ENCODE results near the gene NCR3LG1. TPM values are rescaled to one million over a fixed set of nuclear protein-coding genes. Genes with fewer than 3 reads are reported as not detected.

NCR3LG1 gene
- total RNA-seq, 2 experiments from 2014 or later, result 7.7 to 23.0 TPM

DNA sequence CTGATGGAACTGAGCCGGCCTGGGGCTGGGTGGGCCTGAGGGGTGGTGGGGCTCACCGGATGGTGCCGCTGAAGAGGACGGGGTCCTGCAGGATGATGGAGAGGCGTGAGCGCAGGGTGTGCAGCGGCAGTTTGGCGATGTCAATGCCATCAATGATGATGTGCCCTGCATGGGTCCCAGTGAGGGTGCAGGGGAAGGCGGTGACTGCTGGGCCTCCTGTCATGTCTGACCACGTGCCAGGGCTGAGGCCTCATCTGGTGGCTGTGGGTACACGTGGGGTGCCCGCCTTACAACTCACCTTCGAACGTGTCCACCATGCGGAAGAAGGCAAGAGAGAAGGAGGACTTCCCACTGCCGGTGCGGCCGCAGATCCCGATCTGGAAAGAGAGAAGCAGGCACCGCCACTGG is 44.0 kb downstream of the NCR3LG1 start:
- DNase-seq (ENCODE audit: low spot score), result no peak
- Histone ChIP-seq H3K4me1 (ENCODE audit: insufficient read depth, low read length, poor library complexity, severe bottlenecking) (peaks cover 42% of the 10 kb centered on the region), H3K9me2 (ENCODE audit: insufficient read depth, low read length) (no peaks in the 10 kb centered on the region), H3K36me3 (ENCODE audit: insufficient read depth, low read length) (no peaks in the 10 kb centered on the region), H3K79me2 (ENCODE audit: insufficient read depth, low read depth, low read length) (no peaks in the 10 kb centered on the region), H3K4me2 (ENCODE audit: low read length) (no peak overlapping the region), H2AFZ (ENCODE audit: low read length) (no peak overlapping the region), H3K27ac (ENCODE audit: low read depth, low read length, poor library complexity, severe bottlenecking) (no peak overlapping the region), H3K9me3 (ENCODE audit: low read length) (no peaks in the 10 kb centered on the region), H4K20me1 (ENCODE audit: insufficient read depth, low read length) (no peaks in the 10 kb centered on the region), H3K4me3 (ENCODE audit: low read depth, low read length, poor library complexity, severe bottlenecking) (no peak overlapping the region)
- intact Hi-C loops (cut with micrococcal nuclease; ENCODE audit: unreplicated experiment), result no loop called here
- BruUV-seq (replicated peaks), result no TSS peak
- ChIA-PET POLR2A (no interaction called here), CTCF (ENCODE audit: unreplicated experiment) (no interaction called here)
- no peak for TF ChIP-seq EZH2phosphoT487 (IDR thresholded peaks at IDR 0.05; ENCODE audit: borderline replicate concordance, low read depth, low read length)
- TF ChIP-seq, protein P1, sequence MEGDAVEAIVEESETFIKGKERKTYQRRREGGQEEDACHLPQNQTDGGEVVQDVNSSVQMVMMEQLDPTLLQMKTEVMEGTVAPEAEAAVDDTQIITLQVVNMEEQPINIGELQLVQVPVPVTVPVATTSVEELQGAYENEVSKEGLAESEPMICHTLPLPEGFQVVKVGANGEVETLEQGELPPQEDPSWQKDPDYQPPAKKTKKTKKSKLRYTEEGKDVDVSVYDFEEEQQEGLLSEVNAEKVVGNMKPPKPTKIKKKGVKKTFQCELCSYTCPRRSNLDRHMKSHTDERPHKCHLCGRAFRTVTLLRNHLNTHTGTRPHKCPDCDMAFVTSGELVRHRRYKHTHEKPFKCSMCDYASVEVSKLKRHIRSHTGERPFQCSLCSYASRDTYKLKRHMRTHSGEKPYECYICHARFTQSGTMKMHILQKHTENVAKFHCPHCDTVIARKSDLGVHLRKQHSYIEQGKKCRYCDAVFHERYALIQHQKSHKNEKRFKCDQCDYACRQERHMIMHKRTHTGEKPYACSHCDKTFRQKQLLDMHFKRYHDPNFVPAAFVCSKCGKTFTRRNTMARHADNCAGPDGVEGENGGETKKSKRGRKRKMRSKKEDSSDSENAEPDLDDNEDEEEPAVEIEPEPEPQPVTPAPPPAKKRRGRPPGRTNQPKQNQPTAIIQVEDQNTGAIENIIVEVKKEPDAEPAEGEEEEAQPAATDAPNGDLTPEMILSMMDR (conservative IDR thresholded peaks at IDR 0.05; ENCODE audit: low read length), result no peak

DNA sequence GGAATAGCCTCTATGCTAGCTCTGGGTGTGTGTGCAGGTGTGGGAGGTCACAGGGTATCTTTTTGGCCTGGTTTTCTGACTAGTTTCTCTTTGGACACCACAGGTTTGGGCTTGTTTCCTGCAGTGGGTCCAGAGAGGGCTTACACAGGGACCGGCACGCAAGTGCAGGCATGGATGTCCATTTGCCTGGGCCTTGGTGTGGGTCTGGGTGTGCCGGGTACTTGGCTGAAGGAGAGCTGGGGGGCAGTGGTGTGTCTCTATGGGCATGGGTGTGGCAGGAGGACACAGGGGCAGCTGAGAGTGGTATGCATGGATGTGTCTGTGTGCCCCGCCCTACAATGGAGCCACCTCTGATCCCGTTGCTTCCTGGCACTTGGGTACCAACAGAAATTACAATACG is 44.4 kb downstream of the NCR3LG1 start:
- CTCF ChIA-PET (ENCODE audit: unreplicated experiment), result no interaction called here
- Histone ChIP-seq H3K27ac (ENCODE audit: low read depth, low read length, poor library complexity, severe bottlenecking) (no peak overlapping the region), H3K79me2 (ENCODE audit: insufficient read depth, low read depth, low read length) (no peaks in the 10 kb centered on the region), H2AFZ (ENCODE audit: low read length) (no peak overlapping the region), H3K9me3 (ENCODE audit: low read length) (no peaks in the 10 kb centered on the region), H3K9me2 (ENCODE audit: insufficient read depth, low read length) (no peaks in the 10 kb centered on the region), H4K20me1 (ENCODE audit: insufficient read depth, low read length) (no peaks in the 10 kb centered on the region), H3K4me3 (ENCODE audit: low read depth, low read length, poor library complexity, severe bottlenecking) (no peak overlapping the region), H3K36me3 (ENCODE audit: insufficient read depth, low read length) (no peaks in the 10 kb centered on the region), H3K4me2 (ENCODE audit: low read length) (no peak overlapping the region), H3K4me1 (ENCODE audit: insufficient read depth, low read length, poor library complexity, severe bottlenecking) (peaks cover 42% of the 10 kb centered on the region)
- POLR2A ChIA-PET, result no interaction called here
- TF ChIP-seq EZH2phosphoT487 (IDR thresholded peaks at IDR 0.05; ENCODE audit: borderline replicate concordance, low read depth, low read length), result no peak
- TF ChIP-seq, protein P1 (conservative IDR thresholded peaks at IDR 0.05; ENCODE audit: low read length), result no peak
- intact Hi-C loops (cut with micrococcal nuclease; ENCODE audit: unreplicated experiment), result no loop called here
- DNase-seq (ENCODE audit: low spot score), result no peak
- BruUV-seq (replicated peaks), result no TSS peak

DNA sequence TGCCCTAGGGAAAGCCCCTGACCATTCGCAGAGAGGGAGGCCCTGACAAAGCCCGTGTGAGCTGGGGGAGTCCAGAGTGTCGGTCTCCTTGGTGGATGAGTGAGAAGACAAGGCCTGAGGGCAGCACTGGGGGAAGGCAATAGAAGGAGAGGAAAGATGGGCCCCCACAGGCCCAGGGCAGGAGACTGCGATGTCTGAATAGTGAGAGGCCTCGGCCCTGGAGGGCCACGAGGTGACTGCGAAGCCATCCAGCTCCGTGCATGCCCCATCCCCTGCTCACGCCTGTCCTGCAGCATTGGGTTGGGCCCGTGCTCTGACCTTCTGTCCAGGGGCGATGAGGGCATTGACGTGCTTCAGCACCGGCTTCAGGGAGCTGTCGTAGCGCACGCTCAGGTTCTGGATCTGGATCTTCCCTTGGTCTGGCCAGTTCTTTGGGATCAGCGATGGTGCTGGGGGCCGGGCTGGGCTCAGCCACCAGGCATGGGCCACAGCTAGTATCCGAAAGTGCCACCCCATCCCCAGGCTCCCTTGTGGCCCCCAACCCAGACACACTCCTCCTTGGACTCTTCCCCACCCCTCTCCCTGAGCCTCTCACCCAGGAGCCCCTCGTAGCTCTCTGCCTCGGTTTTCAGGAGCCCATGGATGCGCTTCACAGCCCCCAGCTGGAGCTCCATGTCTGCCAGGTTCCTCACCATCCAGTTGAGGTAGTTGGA is 45.2 kb downstream of the NCR3LG1 start:
- no peak overlapping the region for H3K4me2 ChIP-seq (ENCODE audit: low read length)
- no peaks in the 10 kb centered on the region for H3K9me3 ChIP-seq (ENCODE audit: low read length)
- no peaks in the 10 kb centered on the region for H4K20me1 ChIP-seq (ENCODE audit: insufficient read depth, low read length)
- intact Hi-C loops (cut with micrococcal nuclease; ENCODE audit: unreplicated experiment), result no loop called here
- no peak for TF ChIP-seq EZH2phosphoT487 (IDR thresholded peaks at IDR 0.05; ENCODE audit: borderline replicate concordance, low read depth, low read length)
- TF ChIP-seq, protein P1 (conservative IDR thresholded peaks at IDR 0.05; ENCODE audit: low read length), result no peak
- no peaks in the 10 kb centered on the region for H3K36me3 ChIP-seq (ENCODE audit: insufficient read depth, low read length)
- no TSS peak for BruUV-seq (replicated peaks)
- H3K4me3 ChIP-seq (ENCODE audit: low read depth, low read length, poor library complexity, severe bottlenecking), result no peak overlapping the region
- H3K4me1 ChIP-seq (ENCODE audit: insufficient read depth, low read length, poor library complexity, severe bottlenecking), result peaks cover 42% of the 10 kb centered on the region
- H3K27ac ChIP-seq (ENCODE audit: low read depth, low read length, poor library complexity, severe bottlenecking), result no peak overlapping the region
- no peaks in the 10 kb centered on the region for H3K9me2 ChIP-seq (ENCODE audit: insufficient read depth, low read length)
- ChIA-PET CTCF (ENCODE audit: unreplicated experiment) (no interaction called here), POLR2A (no interaction called here)
- no peaks in the 10 kb centered on the region for H3K79me2 ChIP-seq (ENCODE audit: insufficient read depth, low read depth, low read length)
- H2AFZ ChIP-seq (ENCODE audit: low read length), result no peak overlapping the region
- no peak for DNase-seq (ENCODE audit: low spot score)
